ENCODE data around the gene EMILIN2.

The EMILIN2 gene

DNA sequence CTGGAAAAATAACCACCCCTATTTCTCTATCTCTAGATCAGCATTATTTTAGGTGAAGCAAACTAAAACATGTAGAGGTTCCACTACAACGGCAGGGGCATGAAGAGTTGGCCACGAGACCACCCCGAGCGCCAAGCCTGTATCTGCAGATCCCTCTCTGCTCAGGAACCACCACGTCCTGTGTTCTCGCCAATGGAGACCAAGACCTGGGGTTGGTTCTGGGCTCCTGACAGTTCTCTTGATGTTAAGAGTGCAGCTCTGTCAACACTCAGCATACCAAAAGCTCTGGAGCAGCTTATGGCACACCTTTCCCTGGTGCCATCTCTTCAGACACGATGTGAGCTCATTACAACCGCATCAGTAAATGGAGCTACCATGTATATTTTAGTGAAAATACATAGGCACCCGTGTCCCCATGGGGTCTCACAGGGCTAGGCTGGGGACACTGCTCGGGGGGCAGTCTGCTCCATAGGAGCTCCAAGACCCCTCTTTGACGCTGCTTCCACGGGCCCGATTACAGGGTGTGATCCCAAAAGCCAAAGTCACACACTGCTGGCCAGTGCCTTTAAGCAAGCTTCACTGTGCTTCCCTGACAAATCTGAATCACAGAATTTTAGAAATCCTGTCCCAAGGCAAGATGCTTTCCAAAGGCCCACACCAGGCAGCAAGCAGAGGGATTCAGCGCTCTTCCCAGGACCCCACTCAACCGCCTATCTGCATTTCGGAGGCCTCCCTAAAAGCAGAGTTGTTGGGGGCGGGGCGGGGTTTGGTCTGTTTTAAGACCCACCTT lies 72.2 kb downstream of the EMILIN2 start:
- no peak for DNase-seq

DNA sequence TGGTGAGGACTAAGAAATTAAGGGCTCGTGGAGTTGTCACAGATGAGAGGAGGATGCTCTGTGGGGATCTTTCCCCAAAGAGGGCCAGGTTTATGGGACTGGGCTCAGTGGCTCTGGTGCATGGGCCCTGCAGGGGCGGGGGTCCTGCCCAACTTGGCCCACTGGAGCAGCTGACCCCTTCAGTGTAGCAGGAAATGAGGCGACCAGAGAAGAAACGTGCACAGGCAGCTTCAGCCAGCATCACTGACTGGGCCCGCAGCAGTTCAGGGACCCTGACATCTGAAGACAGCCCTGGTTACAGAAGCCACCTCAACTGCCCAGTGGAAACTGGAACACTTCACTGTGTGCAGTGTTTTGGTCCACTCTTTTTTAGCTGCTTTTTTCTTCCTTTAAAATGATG lies 72.8 kb downstream of the EMILIN2 start:
- DNase-seq, result no peak

DNA sequence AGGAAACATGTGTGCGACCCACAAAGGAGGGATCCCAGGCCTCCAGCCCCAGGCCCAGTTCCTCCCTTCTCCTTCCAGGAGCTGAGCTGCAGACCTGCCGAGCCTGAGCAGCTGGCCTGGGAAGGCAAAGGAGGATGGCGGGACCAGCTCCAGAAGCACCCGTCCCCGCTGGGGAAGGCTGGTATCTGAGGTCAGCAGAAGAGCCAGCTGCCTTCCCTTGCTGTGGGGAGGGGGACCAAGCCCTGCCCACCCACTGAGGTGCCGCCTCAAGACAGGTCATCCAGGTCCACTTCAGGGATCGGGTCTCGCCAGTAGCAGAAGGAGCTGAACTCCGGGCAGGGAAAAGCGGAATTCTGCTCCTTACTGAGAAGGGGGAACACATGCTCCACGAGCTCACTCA lies 73.2 kb downstream of the EMILIN2 start:
- DNase-seq, result no peak

DNA sequence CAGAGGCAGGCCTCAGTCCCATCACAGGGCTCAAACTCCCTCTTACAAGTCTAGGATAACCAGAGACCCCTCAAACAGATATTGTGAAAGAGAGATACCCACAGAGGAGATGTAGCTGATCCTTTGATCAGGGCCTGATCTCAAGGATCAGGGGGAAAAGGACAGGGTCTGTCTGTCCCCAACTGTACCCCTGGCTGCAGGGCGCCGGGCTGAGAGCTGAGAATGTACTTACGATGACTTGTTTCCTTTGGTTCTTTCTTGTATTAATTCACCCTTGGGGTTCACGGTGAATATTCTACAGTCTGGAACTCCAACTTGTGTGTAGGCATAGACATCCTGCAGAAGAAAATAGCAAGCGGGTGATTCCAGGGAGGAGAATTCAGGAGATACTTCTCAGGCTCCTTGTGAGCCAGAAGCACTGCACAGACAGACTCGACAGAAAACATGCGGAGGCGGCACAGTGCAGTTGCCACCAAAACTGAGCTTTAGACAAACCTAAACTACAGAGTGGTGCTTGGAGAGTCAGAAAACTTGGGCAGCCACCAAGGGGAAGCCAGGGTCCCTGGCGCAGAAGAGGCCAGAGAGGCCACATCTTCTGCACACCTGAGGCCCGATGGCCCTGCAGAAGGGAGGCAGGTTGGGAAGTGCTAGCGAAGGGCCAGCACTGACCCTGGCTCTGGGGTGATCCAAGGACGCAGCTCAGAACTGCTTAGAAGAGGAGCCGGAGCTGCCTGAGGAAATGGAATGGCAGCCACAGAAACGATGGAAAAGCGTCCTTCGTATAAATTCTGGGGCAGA lies 73.9 kb downstream of the EMILIN2 start:
- DNase-seq, result no peak

- no peak for DNase-seq
Measured at GRCh38 chr18:2921778-2922177, 75.0 kb downstream of the EMILIN2 start.

GRCh38 chr18:2923464-2923863 lies 76.7 kb downstream of the EMILIN2 start:
- no peak for DNase-seq

GRCh38 chr18:2924920-2925319 lies 78.1 kb downstream of the EMILIN2 start:
- DNase-seq, result no peak

DNA sequence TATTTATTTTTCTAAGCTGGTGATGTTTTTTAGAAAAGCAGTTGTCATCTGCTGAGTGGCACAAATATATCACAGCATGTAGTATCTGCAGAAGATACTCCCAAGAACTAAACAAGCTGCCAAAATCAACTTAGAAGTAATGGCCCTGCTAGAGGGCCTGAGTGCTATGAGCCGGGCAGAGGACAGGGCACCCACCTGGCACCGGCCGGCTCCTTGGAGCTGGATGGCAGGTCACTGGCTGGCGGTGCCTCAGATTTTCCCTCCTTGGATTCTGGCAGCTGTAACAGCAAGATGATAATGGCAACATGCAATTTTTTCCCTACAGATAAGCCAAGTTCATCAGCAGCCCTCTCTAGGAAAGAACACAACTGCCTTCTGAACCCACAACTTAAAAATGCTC lies 79.7 kb downstream of the EMILIN2 start:
- DNase-seq, result no peak

- DNase-seq, result no peak
Measured at GRCh38 chr18:2927745-2928144, 80.9 kb downstream of the EMILIN2 start.

- DNase-seq, result peak; percentile 57 to 63
Measured at GRCh38 chr18:2932247-2933181, 85.7 kb downstream of the EMILIN2 start.

GRCh38 chr18:2933995-2934394 lies 87.2 kb downstream of the EMILIN2 start:
- DNase-seq, result no peak

GRCh38 chr18:2935438-2936192 lies 88.8 kb downstream of the EMILIN2 start:
- no peak for DNase-seq

DNA sequence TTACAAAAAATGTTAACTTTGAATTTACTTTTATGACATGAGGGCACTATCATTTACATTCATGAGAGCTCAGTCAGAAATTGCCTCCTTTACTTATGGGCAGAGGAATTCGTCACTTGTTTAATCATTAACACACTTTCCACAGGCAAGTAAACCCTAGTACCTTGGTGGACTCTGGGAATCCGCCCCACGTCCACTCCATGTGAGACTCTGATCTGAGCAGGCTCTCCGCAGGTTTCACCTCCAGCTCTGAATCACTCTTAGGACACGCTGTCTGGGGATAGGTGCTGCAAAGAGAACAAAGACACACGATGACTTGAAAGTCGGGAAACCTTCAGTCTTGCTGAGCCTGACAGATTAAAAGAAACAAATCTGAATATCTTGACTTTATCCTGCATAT lies 92.5 kb downstream of the EMILIN2 start:
- no peak for DNase-seq

DNA sequence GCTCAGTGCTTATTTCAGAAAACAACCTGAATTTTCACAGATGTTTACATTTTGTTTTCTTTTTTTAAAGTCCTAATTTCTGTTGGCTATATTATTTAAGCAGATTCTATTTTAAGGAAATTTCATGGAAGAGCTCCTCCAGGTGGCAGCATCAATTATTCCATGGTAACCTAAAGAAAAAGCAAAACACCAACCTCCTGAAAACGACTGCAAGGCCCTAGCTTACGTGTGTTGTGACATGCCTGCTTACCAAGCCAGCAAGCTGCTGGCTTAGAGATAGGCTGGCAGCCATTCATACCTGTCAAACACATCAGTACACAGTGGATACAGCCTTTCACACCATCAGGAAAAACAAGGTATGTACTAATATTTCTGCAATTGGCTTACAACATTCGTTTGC lies 101.2 kb downstream of the EMILIN2 start:
- DNase-seq, result peak in 1 of 2 experiments; percentile 36

GRCh38 chr18:2952605-2953004 lies 105.8 kb downstream of the EMILIN2 start:
- DNase-seq, result no peak

DNA sequence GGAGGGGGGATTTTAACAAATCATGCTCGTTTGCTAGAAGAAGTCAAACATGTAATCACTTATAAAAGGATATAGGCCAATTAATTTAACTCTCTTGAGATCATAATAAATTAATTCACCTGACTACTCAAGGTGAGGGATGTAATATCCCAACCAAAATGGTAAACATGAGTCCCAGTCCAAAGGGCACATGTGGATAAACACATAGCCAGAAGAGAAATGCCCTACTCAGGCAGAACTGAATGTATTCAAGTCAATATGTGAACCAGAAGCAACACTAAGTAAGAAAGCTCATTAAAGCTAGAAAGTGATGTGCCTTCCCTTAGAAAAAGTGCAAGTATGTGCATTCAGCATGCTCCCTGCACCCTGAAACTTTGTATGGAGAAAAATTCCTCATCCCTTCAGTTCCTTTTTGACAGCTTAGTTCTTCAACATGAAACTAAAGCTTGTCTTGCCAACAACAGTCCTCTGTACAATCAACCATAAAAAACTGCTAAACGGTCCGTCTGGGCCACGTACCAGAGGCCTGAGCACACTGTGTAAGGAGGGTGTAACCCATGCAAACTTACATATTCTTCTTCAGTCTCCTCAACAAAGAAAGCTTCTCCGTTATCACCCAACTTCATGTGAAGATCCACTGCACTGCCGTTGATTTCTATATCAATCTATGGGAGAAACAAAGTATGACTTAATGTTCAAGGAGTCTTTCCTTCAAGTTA lies 107.3 kb downstream of the EMILIN2 start:
- DNase-seq, result no peak

DNA sequence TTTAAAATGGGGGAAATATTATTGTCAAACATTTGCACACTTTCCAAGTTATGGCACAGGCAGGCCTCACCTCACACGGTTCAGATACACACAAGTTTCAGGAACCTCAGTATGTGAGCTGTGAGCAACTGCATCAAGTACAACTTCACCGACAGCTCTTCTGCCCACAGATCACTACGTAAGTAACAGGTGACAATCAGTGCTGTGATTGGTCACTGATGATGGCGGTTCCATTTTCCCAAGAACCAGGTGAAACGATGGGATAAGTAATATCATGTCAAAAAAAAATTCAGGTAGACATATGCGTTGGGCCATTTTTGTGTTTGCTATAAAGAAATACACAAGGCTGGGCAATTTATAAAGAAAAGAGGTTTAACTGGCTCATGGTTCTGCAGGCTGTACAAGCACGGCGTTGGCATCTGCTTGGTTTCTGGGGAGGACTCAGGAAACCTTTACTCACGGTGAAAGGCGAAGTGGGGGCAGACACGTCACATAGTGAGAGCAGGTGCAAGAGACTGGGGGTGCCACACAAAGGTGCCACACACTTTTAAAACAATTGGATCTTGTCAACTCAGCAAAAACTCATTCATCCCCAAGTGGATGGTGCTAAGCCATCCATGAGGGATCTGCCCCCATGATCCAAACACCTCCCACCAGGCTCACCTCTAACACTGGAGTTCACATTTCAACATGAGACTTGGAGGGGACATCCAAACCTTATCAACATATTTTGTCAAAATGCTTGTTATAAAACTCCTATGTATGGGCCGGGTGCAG lies 108.3 kb downstream of the EMILIN2 start:
- no peak for DNase-seq

DNA sequence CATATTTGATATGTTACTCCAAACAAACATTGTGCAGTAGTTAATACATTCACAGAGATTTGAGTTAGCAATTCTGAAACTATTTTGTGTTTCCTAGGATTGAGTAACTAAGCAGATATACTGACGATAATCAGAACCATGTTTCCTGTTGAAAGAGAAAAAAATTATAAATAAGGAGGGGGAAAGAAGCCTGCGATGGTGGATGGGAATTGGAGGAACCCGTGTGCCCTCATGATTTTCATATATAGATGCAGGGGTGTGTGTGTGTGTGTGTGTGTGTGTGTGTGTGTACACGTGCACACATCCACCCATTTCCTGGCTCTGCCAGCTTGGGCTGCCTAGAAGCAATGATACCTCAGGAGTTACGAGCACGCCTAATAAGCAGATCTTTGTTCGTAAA lies 109.2 kb downstream of the EMILIN2 start:
- no peak for DNase-seq

DNA sequence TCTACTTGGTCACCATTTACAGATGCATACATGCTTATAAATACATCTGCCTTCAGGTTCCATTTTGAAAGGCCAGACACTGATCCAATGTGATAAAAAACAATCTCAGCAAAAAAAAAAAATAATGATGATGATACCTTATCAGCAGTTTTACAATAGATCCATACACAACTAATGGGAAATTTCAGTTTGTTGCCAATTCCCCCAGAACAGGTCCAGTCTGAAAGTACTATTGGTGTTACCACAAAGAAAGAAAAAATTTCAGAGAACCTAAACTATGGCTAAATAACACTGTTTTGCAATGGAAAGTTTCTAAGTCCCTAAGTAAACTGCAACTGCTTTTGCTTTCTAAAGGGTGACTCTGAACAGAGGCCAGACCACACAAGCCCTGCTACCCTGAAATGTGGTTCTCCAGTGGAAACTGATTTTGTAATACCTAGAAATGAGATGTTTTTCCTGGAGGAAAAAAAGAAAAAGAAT lies 112.1 kb downstream of the EMILIN2 start:
- DNase-seq, result no peak

- DNase-seq, result no peak
Measured at GRCh38 chr18:2959341-2959740, 112.5 kb downstream of the EMILIN2 start.
